DOHH2 (cell line): Measurements from ENCODE around the gene TRPM3.

Source experiments
- EZH2phosphoT487 ChIP-seq: fragments of 200-600 bp; sonication (generic); IDR thresholded peaks from 2 replicates; pipeline ENCODE4 v1.6.1; 2017; ENCODE audit warnings: borderline replicate concordance, mild to moderate bottlenecking, antibody characterized with exemption, low read length, moderate library complexity, mixed read lengths
- TF ChIP-seq, protein P1 (sequence below): fragments of 200-600 bp; sonication (generic); IDR thresholded peaks from one replicate; pipeline ENCODE4 v1.5.1; 2014; ENCODE audit warnings: antibody characterized with exemption, mild to moderate bottlenecking, low read depth, low read length; ENCODE audit not compliant: poor library complexity, severe bottlenecking

GRCh38 chr9:70910598-70910997, 210.8 kb downstream of the TRPM3 start:
- TF ChIP-seq, protein P1, sequence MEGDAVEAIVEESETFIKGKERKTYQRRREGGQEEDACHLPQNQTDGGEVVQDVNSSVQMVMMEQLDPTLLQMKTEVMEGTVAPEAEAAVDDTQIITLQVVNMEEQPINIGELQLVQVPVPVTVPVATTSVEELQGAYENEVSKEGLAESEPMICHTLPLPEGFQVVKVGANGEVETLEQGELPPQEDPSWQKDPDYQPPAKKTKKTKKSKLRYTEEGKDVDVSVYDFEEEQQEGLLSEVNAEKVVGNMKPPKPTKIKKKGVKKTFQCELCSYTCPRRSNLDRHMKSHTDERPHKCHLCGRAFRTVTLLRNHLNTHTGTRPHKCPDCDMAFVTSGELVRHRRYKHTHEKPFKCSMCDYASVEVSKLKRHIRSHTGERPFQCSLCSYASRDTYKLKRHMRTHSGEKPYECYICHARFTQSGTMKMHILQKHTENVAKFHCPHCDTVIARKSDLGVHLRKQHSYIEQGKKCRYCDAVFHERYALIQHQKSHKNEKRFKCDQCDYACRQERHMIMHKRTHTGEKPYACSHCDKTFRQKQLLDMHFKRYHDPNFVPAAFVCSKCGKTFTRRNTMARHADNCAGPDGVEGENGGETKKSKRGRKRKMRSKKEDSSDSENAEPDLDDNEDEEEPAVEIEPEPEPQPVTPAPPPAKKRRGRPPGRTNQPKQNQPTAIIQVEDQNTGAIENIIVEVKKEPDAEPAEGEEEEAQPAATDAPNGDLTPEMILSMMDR: no peak
- no peak for TF ChIP-seq EZH2phosphoT487
